CD4-positive, alpha-beta T cell (primary cell): Measurements from ENCODE around the gene GTF3C4. TPM values are rescaled to one million over a fixed set of nuclear protein-coding genes. Genes with fewer than 3 reads are reported as not detected.

Experiments used
- ATAC-seq: fragments of 200-7000 bp; cut with Tn5 transposase; one replicate; pipeline ENCODE4 v1.10.0; 2022; ENCODE audit warnings: mild to moderate bottlenecking; ENCODE audit not compliant: poor library complexity
- CTCF ChIA-PET: fragments of 350-600 bp; sonication (Branson Sonifier 250); formaldehyde crosslinking; loops from one replicate; lab custom pipeline; 2021; ENCODE audit warnings: antibody characterized with exemption, inconsistent platforms; lab: Charles Lee
- POLR2A ChIA-PET: fragments of 350-600 bp; sonication (Branson Sonifier 250); formaldehyde crosslinking; loops from one replicate; lab custom pipeline; 2021; ENCODE audit warnings: antibody characterized with exemption, inconsistent platforms; lab: Charles Lee
- DNase-seq, 14 experiments: peaks; one replicate each; pipeline ENCODE4 v3.0.0-alpha.2; 2013 to 2020; ENCODE audit warnings: mixed read lengths in 2 of 14
- H3K27ac ChIP-seq, 2 donors: one replicate each; pipeline versions ENCODE4 v1.5.1 to v1.7.0; 2013; ENCODE audit warnings: low read length in 2 of 2, low read depth in 1 of 2, mild to moderate bottlenecking in 1 of 2
- H3K27me3 ChIP-seq, 2 experiments: 1 replicate in 1 of 2; 2 replicates in 1 of 2; pipeline versions ENCODE4 v1.6.1 to v1.7.0; 2013; ENCODE audit warnings: low read length in 2 of 2, control low read depth in 1 of 2, mild to moderate bottlenecking in 1 of 2, moderate library complexity in 1 of 2; ENCODE audit not compliant: insufficient read depth in 2 of 2, control insufficient read depth in 1 of 2
- H3K36me3 ChIP-seq: one replicate; pipeline ENCODE4 v1.6.1; 2013; ENCODE audit warnings: low read length, control low read depth; ENCODE audit not compliant: insufficient read depth
- H3K4me1 ChIP-seq: one replicate; pipeline ENCODE4 v1.6.1; 2013; ENCODE audit warnings: low read length, control low read depth; ENCODE audit not compliant: insufficient read depth
- H3K4me3 ChIP-seq: one replicate; pipeline ENCODE4 v1.5.1; 2013; ENCODE audit warnings: mild to moderate bottlenecking, low read length, moderate library complexity
- H3K9me3 ChIP-seq, 2 experiments: 1 replicate in 1 of 2; 2 replicates in 1 of 2; pipeline versions ENCODE4 v1.6.1 to v1.7.0; 2013; ENCODE audit warnings: low read length in 2 of 2, mild to moderate bottlenecking in 2 of 2, control low read depth in 1 of 2, moderate library complexity in 1 of 2; ENCODE audit not compliant: control insufficient read depth in 1 of 2, insufficient read depth in 1 of 2
- H3K27ac Mint-ChIP-seq: one replicate; pipeline ENCODE4 v1.8.0; 2020; ENCODE audit warnings: mixed read lengths
- H3K27me3 Mint-ChIP-seq: one replicate; pipeline ENCODE4 v1.8.0; 2021; ENCODE audit warnings: mixed read lengths
- H3K36me3 Mint-ChIP-seq: one replicate; pipeline ENCODE4 v1.8.0; 2021; ENCODE audit warnings: low read depth, mixed read lengths
- H3K4me1 Mint-ChIP-seq: one replicate; pipeline ENCODE4 v1.8.0; 2021; ENCODE audit warnings: low read depth, mixed read lengths
- H3K4me3 Mint-ChIP-seq: one replicate; pipeline ENCODE4 v1.8.0; 2020; ENCODE audit warnings: mild to moderate bottlenecking, mixed read lengths
- H3K9me3 Mint-ChIP-seq: one replicate; pipeline ENCODE4 v1.8.0; 2020; ENCODE audit warnings: mixed read lengths
- CTCF ChIP-seq: fragments of 200-600 bp; IDR thresholded peaks from one replicate; pipeline ENCODE4 v1.8.0; 2022; ENCODE audit warnings: antibody characterized with exemption, mild to moderate bottlenecking
- intact Hi-C, 2 experiments: fragments of 100-400 bp; cut with DNase I in 1 of 2; cut with micrococcal nuclease in 1 of 2; formaldehyde crosslinking; loops; one replicate each; pipeline versions ENCODE4 v1.15.1 to v1.9.0; 2023 to 2025; cut with DNase I, micrococcal nuclease
- total RNA-seq, 174 experiments: library from RNA in 2 of 174; stranded (reverse) in 2 of 174; gene quantifications; one replicate each; pipeline ENCODE4 v1.2.3 and lab custom pipeline; 2021 to 2026

Gene GTF3C4
- total RNA-seq, 2 experiments from 2014 or later = 9.3 to 9.6 TPM

GRCh38 chr9:132634327-132634726, 35.9 kb upstream of the GTF3C4 start:
- peaks cover 56% of the 10 kb centered on the region for H3K36me3 ChIP-seq
- no peak for TF ChIP-seq CTCF
- peaks cover 85% of the 10 kb centered on the region for H3K36me3 Mint-ChIP-seq

GRCh38 chr9:132637351-132637750, 32.9 kb upstream of the GTF3C4 start:
- Histone ChIP-seq H3K27me3 (no peaks in the 10 kb centered on the region), H3K36me3 (peaks cover 61% of the 10 kb centered on the region), H3K4me3 (no peak overlapping the region), H3K4me1 (no peaks in the 10 kb centered on the region), H3K9me3 (no peaks in the 10 kb centered on the region), H3K27ac (no peak overlapping the region)
- Mint-ChIP-seq H3K4me1 (no peaks in the 10 kb centered on the region), H3K4me3 (no peak overlapping the region), H3K36me3 (peaks cover 84% of the 10 kb centered on the region), H3K27me3 (no peaks in the 10 kb centered on the region), H3K9me3 (no peaks in the 10 kb centered on the region), H3K27ac (no peak overlapping the region)
- ATAC-seq = no peak
- ChIA-PET CTCF (no interaction called here), POLR2A (no interaction called here)
- intact Hi-C loops = no loop called here
- DNase-seq = no peak
- TF ChIP-seq CTCF = no peak

More at GRCh38 chr9:132634327-132634726, 35.9 kb upstream of the GTF3C4 start:
- H3K27me3 ChIP-seq = no peaks in the 10 kb centered on the region
- POLR2A ChIA-PET = no interaction called here
- H3K9me3 ChIP-seq = no peaks in the 10 kb centered on the region
- intact Hi-C loops = no loop called here
- Mint-ChIP-seq H3K27me3 (no peaks in the 10 kb centered on the region), H3K27ac (no peak overlapping the region), H3K4me3 (no peak overlapping the region), H3K9me3 (no peaks in the 10 kb centered on the region), H3K4me1 (no peaks in the 10 kb centered on the region)
- DNase-seq = no peak
- no peak overlapping the region for H3K27ac ChIP-seq
- CTCF ChIA-PET = interaction anchor here (0.7 kb wide), 1 partner anchor 1573 kb away, joined by 3 read pairs; no protein-coding TSS in a partner anchor
- ATAC-seq = no peak
- H3K4me1 ChIP-seq = no peaks in the 10 kb centered on the region
- H3K4me3 ChIP-seq = no peak overlapping the region

- Histone ChIP-seq H3K36me3 (peaks cover 63% of the 10 kb centered on the region), H3K4me3 (no peak overlapping the region), H3K27me3 (no peaks in the 10 kb centered on the region), H3K9me3 (no peaks in the 10 kb centered on the region), H3K4me1 (no peaks in the 10 kb centered on the region), H3K27ac (no peak overlapping the region)
- DNase-seq (no peak), ATAC-seq (no peak)
- ChIA-PET CTCF (no interaction called here), POLR2A (no interaction called here)
- H3K27ac Mint-ChIP-seq = no peak overlapping the region
- no peaks in the 10 kb centered on the region for H3K4me1 Mint-ChIP-seq
- peaks cover 84% of the 10 kb centered on the region for H3K36me3 Mint-ChIP-seq
- no peaks in the 10 kb centered on the region for H3K27me3 Mint-ChIP-seq
- TF ChIP-seq CTCF = no peak
- H3K9me3 Mint-ChIP-seq = no peaks in the 10 kb centered on the region
- H3K4me3 Mint-ChIP-seq = no peak overlapping the region
- intact Hi-C loops = no loop called here
These were observed 32.5 kb upstream of the GTF3C4 start for GRCh38 chr9:132637801-132638200.
